GM12892 (cell line): Measurements from ENCODE around the gene TMEM270. TPM values are rescaled to one million over a fixed set of nuclear protein-coding genes. Genes with fewer than 3 reads are reported as not detected.
A peak's percentile ranks its signal among the peaks of the same experiment; 100 is the strongest.
"Not testable (repeated sequence)": the region's sequence is repeated elsewhere in the genome, so short reads cannot be mapped to it uniquely, and the experiment has no call there.

ENCODE experiments used
- DNase-seq: peaks from one replicate; pipeline ENCODE4 v3.0.0; 2011; ENCODE audit not compliant: insufficient read length
- FAIRE-seq: peaks from 2 replicates; lab custom pipeline; 2011; peaks lifted over from hg19 to GRCh38; lab: Jason Lieb, UNC
- POLR2A ChIP-seq: IDR thresholded peaks from 2 replicates; pipeline ENCODE4 v1.6.1; 2011; ENCODE audit warnings: low read depth, low read length, control low read depth
- POLR2AphosphoS5 ChIP-seq: IDR thresholded peaks from 2 replicates; pipeline ENCODE4 v1.6.1; 2011; ENCODE audit warnings: low read depth, low read length, control low read depth
- TAF1 ChIP-seq: IDR thresholded peaks from 2 replicates; pipeline ENCODE4 v1.6.1; 2011; ENCODE audit warnings: low read depth, mild to moderate bottlenecking, control low read depth, low read length, borderline replicate concordance
- polyA plus RNA-seq: library from polyadenylated mRNA; unstranded; fragments of >200 nt; gene quantifications from one replicate; pipeline ENCODE4 v1.2.1, GENCODE V29; 2012; ENCODE audit warnings: missing spikeins, inconsistent platforms; ENCODE audit not compliant: missing spikeins

Gene TMEM270, protein sequence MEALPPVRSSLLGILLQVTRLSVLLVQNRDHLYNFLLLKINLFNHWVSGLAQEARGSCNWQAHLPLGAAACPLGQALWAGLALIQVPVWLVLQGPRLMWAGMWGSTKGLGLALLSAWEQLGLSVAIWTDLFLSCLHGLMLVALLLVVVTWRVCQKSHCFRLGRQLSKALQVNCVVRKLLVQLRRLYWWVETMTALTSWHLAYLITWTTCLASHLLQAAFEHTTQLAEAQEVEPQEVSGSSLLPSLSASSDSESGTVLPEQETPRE
- polyA plus RNA-seq: not detected

DNA sequence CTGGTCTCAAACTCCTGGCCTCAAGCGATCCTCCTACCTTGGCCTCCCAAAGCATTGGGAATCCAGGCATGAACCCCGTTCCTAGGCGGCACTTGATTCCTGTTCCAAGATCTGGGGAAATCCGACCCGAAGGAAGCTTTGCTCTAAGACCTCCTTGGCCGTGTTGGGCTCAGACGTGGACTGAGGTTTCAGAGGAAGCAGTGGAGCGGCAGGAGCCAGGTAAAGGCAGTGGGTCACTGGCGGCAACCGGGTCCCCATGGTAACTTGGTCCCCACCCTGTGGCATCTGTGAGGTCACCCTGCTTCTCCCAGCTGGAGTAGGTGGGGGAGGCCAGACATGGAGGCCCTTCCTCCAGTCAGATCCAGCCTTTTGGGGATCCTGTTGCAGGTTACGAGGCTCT lies at the start of gene TMEM270:
TSS of gene TMEM270 (plus strand) at position 301 of the 400 bp plus-strand sequence. CDS start at position 337, 36 bp downstream.
- FAIRE-seq (no peak), DNase-seq (no peak)
- TF ChIP-seq POLR2A: no peak
- no peak for TF ChIP-seq TAF1
- no peak for TF ChIP-seq POLR2AphosphoS5

DNA sequence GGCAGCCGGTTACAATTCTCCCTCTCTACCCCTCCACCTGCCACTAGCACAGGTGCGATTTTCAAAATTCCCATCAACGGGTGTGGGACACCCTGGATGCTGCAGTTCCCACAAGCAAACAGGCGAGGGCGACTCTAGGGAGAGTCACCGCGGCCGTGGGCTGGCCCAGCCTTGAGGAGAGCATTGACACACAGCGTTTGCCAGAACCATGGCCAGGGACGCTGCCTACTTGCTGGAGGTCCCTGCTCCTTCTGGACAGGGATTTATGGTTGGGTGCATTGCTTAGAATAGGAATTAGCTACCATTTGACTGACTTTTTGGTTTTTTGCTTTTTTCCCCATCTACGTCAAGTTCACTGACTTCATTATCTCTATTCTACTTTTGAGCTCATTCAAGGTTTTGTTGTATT lies 49.2 kb upstream of the TMEM270 start:
- TF ChIP-seq POLR2A (no peak), TAF1 (no peak), POLR2AphosphoS5 (no peak)
- FAIRE-seq: no peak
- peak; percentile 56 for DNase-seq

DNA sequence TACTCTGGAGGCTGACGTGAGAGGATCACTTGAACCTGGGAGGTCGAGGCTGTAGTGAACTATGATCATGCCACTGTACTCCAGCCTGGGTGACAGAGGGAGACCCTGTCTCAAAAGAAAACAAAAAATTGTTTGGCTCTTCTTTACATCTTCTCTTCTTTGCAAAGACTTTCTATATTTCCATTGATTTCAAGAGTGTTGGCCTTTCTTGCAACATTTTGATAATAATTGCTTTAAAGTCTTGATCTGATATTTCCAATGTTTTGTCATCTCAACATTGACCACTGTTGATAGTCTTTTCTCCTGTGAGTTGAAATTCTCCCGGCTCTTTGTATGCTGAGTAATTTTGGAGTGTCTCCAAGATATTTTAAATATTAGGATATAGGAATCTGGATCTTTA lies 48.0 kb upstream of the TMEM270 start:
- TF ChIP-seq POLR2AphosphoS5 (no peak), POLR2A (no peak), TAF1 (no peak)
- FAIRE-seq (no peak), DNase-seq (no peak)

DNA sequence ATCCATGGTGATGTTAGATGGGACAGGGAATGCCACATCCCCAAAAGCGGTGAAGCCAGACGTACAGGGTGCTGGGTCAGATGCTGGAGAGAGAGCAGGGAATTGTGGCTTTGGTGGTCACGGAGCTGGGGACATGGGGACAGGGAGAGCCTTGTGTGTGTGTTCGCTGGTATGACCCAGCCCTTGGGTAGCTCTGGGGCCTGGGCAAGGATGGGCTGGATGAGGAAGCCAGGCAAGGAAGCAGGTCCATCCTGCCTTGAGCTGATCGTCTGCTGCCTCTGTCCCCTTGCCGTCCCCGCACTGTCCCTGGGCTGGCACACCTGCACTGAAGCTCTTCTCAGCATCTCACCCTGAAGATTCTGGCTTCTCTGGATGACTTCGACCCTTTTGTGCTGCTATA lies 45.5 kb upstream of the TMEM270 start:
- TF ChIP-seq POLR2AphosphoS5 (no peak), TAF1 (no peak), POLR2A (no peak)
- FAIRE-seq: no peak

DNA sequence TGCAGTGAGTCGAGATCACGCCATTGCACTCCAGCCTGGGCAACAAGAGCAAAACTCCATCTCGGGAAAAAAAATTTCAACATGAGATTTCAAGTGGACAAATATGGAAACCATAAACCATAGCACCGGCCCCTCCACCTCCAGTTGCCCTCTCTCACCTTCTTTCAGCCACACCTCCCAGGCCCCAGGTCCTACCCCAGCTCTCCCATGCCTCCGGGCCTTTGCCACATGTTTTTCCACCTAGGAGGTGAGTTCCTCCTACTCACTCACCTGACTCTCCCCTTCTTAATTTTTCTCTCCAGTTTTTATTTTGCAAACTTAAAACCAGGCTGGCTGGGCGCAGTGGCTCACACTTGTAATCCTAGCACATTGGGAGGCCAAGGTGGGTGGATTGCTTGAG lies 43.8 kb upstream of the TMEM270 start:
- TF ChIP-seq TAF1 (no peak), POLR2A (no peak), POLR2AphosphoS5 (no peak)
- no peak for FAIRE-seq
- no peak for DNase-seq

More for the DNA sequence above, 45.5 kb upstream of the TMEM270 start:
- DNase-seq: no peak

DNA sequence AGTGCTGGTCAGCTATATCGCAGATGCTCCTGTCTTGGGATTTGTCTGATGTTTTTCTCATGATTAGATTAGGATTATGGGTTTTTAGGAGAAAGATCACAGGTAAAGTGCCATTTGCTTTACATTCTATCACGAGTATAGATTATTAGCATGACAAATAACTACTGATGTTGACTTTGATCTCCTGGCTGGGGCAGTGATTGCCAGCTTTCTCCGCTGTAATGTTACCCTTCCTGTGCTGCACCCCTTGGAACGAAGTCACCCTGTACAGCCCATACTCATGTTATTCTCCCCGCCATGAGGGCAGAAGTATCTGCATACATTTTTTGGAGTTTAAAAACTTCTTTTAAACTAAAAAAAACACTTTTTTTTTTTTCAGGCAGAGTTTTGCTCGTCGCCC lies 40.9 kb upstream of the TMEM270 start:
- DNase-seq (no peak), FAIRE-seq (no peak)
- TF ChIP-seq POLR2AphosphoS5 (no peak), POLR2A (no peak), TAF1 (no peak)

DNA sequence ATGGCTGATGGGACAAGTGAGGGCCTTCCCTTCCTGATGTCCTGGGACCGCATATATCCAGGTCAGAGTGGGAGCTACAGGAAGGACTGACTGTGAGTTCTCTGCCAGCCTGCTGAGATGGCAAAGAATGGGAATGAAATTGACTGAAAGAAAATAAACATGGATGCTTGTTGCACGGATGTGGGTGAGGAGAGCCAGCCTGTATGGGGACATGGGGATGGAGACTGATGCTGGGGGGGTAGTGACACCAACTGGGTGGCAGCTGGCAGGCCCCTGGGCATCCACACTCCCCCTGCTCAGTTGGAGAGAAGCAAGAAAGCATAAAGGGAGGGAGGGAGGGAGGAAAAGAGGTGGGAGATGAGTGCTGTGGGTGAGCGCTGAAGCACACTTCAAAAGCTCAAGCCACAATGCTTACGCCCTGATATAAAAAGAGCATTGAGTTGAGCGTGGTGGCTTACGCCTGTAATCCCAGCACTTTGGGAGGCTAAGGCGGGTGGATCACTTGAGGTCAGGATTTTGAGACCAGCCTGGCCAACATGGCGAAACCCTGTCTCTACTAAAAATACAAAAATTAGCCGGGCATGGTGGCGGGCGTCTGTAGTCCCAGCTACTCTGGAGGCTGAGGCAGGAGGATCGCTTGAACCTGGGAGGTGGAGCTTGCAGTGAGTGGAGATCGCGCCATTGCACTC lies 39.2 kb upstream of the TMEM270 start:
- not testable (repeated sequence) for DNase-seq, FAIRE-seq

DNA sequence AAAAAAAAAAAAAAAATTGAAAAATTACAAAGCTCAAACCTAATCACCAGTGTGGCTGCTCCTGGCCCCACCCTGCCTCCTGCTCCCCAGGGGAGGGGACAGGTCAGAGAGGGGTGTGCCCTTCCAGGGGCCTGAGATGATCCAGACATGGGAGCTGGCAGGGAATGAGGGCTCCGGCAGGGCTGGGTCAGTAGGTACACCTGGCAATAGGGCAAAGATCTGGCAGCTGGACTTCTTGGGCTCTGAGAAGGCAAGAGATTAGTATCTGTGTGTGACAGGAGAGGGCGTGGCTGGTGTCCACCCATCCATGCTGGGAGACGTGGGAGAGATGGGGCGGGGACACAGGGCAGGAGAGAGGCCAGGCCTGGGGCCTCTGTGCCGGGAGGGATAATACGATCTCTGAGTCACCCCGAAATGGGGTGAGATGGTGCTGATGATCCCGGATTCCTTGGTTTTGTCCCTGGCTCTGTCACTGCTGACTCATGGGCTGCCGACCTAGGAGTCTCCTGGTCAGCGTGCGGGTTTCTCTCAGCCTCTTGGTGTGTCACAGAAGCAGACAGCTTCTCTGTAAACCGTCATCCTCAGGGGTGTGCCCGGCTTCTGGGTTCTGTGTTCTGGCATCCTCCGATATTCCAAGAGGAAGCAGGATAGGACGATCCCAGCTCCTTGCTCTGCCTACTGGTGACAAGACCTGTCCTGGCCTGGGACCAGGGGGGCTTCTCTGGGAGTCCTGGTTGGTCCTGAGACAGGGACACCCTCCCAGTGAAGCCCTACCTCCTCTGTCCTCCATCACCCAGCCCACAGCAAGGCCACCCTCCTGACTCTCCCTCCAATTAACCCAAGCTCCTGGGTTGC lies 38.4 kb upstream of the TMEM270 start:
- no peak for TF ChIP-seq POLR2AphosphoS5
- no peak for TF ChIP-seq POLR2A
- TF ChIP-seq TAF1: no peak
- FAIRE-seq (no peak), DNase-seq (no peak)

DNA sequence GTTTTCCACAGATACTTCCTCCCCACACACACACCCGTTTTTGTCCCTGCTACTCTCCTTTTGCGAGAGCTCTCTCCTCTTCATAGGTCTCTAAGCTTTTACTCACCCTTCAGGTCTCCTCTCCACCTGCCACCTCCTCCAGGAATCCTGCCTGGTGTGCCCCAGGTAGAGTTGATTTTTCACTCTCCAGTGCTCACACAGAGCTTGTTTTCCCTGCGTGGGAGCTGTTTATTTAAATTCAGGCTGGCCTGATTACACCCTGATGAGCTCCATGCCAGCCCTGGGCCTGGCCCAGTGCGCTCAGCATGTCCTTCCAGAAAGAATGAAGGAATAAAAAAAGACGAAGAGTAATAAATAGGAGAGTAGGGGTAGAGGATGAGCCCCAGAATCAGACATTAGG lies 37.7 kb upstream of the TMEM270 start:
- DNase-seq: no peak
- TF ChIP-seq POLR2A: no peak
- no peak for TF ChIP-seq TAF1
- no peak for TF ChIP-seq POLR2AphosphoS5
- no peak for FAIRE-seq

DNA sequence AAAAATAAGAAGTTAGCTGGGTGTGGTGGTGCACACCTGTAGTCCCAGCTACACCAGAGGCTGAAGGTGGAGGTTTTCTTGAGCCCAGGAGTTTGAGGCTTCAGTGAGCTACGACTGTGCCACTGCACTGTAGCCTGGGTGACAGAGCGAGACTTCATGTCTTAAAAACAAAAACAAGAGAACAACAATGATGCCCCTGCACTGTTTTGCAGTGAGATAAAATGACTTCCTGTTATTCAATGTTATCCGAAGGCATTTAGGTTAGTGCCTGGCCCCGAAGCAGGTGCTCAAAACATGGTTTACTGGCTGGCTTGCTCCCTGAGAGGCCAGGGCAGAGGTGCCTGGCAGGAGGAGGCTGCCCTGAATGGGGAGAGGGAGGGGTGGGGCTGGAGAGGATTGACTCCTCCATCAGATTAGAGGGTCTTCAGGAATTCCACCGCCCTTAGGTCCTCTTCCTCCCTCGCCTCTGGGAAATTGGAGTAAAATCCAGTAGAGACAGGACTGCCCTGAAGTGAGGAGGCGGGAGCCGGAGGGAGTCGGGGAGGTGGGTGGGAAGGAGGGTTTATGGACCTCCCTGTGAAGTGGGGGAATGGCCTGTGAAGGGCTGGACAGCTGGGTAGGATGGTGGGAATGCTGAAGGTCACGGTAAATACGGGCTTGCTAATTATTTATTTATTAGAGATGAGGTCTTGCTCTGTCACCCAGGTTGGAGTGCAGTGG lies 36.9 kb upstream of the TMEM270 start:
- FAIRE-seq: no peak
- no peak for DNase-seq
- TF ChIP-seq TAF1: no peak
- TF ChIP-seq POLR2A: no peak
- no peak for TF ChIP-seq POLR2AphosphoS5

DNA sequence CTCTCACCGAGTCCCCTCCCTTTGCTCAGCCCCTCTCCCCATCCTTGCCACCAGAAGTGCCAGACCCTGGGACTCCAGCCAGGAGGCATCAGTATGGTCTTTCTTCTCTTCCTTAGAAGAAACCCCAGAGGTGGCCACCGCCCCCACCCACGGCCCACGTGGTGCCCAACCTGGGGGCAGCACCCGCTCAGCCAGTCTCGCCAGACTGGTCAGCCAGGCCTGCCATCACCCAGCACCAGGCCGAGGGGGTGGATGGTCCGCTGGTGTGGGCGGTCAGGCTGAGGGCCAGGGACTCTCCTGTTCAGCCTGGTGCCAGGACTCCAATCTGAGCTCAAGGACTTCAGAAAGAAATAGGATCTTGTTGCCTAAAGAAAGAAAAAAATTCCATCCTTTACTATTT lies 36.0 kb upstream of the TMEM270 start:
- TF ChIP-seq POLR2A: no peak
- DNase-seq (no peak), FAIRE-seq (no peak)
